ENCODE data around the gene GTPBP3.

GRCh38 chr19:17302391-17303166 is 34.8 kb upstream of the GTPBP3 start:
- TF ChIP-seq CTCF (conservative IDR thresholded peaks at IDR 0.05 in 1 of 2, IDR thresholded peaks at IDR 0.05 in 1 of 2; ENCODE audit: extremely low read depth in 1 of 2, insufficient read depth in 1 of 2, low read depth in 1 of 2, low read length in 2 of 2), result no peak
- TF ChIP-seq EZH2 (IDR thresholded peaks at IDR 0.05; ENCODE audit: borderline replicate concordance, low read length), result no peak

Data from mammary epithelial cell (primary cell).